K562 (cell line): ENCODE data around the gene TAS2R4. TPM values are rescaled to one million over a fixed set of nuclear protein-coding genes. Genes with fewer than 3 reads are reported as not detected.

Experiments
- ATAC-seq: fragments of 200-7000 bp; cut with Tn5 transposase; 3 replicates; pipeline ENCODE4 v1.9.1; 2020; ENCODE audit warnings: moderate library complexity
- BruUV-seq: library from RNA; stranded (reverse); fragments of 400-500 nt; replicated peaks from 2 replicates; lab custom pipeline; 2021; lab: Mats Ljungman, UMichigan
- CTCF ChIA-PET: fragments of 300-600 bp; formaldehyde crosslinking; extraction: SDS; loops from one replicate; lab custom pipeline; 2021; ENCODE audit warnings: low intra/inter-chr PET ratio; lab: Yijun Ruan, JAX
- POLR2A ChIA-PET: fragments of 300-600, 350-650 bp; sonication (Branson Sonifier 250); formaldehyde crosslinking; extraction: SDS; loops from one replicate; lab custom pipeline; 2021; ENCODE audit warnings: antibody characterized with exemption, inconsistent platforms; lab: Yijun Ruan, JAX
- DNase-seq, 4 experiments: peaks; one replicate each; pipeline versions ENCODE4 v3.0.0 to v3.0.0-alpha.2; 2011 to 2018; ENCODE audit warnings: low spot score in 3 of 4, mixed read lengths in 3 of 4; ENCODE audit errors: extremely low read depth in 1 of 4
- FAIRE-seq: peaks from 2 replicates; lab custom pipeline; 2011; peaks lifted over from hg19 to GRCh38; lab: Jason Lieb, UNC
- H2AFZ ChIP-seq: 2 replicates; pipeline ENCODE4 v1.6.0; 2011; ENCODE audit warnings: low read depth, low read length, control low read depth, inconsistent platforms
- H3K27ac ChIP-seq: fragments of 200-600 bp; 3 replicates; pipeline ENCODE4 v1.8.0; 2011; ENCODE audit warnings: low read depth, mild to moderate bottlenecking, control low read depth, inconsistent platforms, low read length, moderate library complexity, mixed read lengths; ENCODE audit errors: extremely low read depth
- H3K27me3 ChIP-seq, 2 experiments: fragments of 300-600 bp in 1 of 2; 2 replicates in 1 of 2; 3 replicates in 1 of 2; pipeline versions ENCODE4 v1.6.0 to v1.8.0; 2011; ENCODE audit warnings: inconsistent platforms in 2 of 2, low read length in 2 of 2, mild to moderate bottlenecking in 1 of 2, mixed read lengths in 1 of 2, moderate library complexity in 1 of 2; ENCODE audit not compliant: control insufficient read depth in 2 of 2, insufficient read depth in 2 of 2
- H3K36me3 ChIP-seq: fragments of 300-600 bp; 3 replicates; pipeline ENCODE4 v1.8.0; 2011; ENCODE audit warnings: mild to moderate bottlenecking, low read length, inconsistent platforms; ENCODE audit not compliant: control insufficient read depth, insufficient read depth
- H3K4me1 ChIP-seq, 2 experiments: fragments of 200-600 bp in 1 of 2; replicated peaks in 1 of 2; 2 replicates in 1 of 2; 3 replicates in 1 of 2; pipeline versions ENCODE4 v1.5.1 to v1.8.0; 2011; ENCODE audit warnings: inconsistent platforms in 2 of 2, low read length in 2 of 2, mild to moderate bottlenecking in 1 of 2, mixed read lengths in 1 of 2, moderate library complexity in 1 of 2; ENCODE audit not compliant: control insufficient read depth in 2 of 2, insufficient read depth in 2 of 2
- H3K4me2 ChIP-seq: 2 replicates; pipeline ENCODE4 v1.6.1; 2011; ENCODE audit warnings: low read length, control low read depth, inconsistent platforms, mixed read lengths; ENCODE audit not compliant: insufficient read depth
- H3K4me3 ChIP-seq: fragments of 200-600 bp; sonication (generic), shearing (Covaris generic); 2 replicates; pipeline ENCODE4 v1.5.1; 2016; ENCODE audit warnings: control low read depth, inconsistent platforms
- H3K79me2 ChIP-seq: fragments of 200-600 bp; 3 replicates; pipeline ENCODE4 v1.8.0; 2011; ENCODE audit warnings: low read length, inconsistent platforms; ENCODE audit not compliant: control insufficient read depth, insufficient read depth
- H3K9ac ChIP-seq, 2 experiments: 2 replicates each; pipeline versions ENCODE4 v1.6.0 to v1.6.1; 2011; ENCODE audit warnings: low read depth in 2 of 2, low read length in 2 of 2, control low read depth in 1 of 2, inconsistent platforms in 1 of 2, mild to moderate bottlenecking in 1 of 2, mixed read lengths in 1 of 2; ENCODE audit not compliant: insufficient read depth in 1 of 2
- H3K9me1 ChIP-seq: one replicate; pipeline ENCODE4 v1.6.0; 2011; ENCODE audit warnings: inconsistent platforms, mild to moderate bottlenecking, low read length, moderate library complexity; ENCODE audit not compliant: control insufficient read depth, insufficient read depth
- H3K9me3 ChIP-seq: replicated peaks from 2 replicates; pipeline ENCODE4 v1.5.1; 2011; ENCODE audit warnings: low read depth, low read length, inconsistent platforms; ENCODE audit not compliant: control insufficient read depth, insufficient read depth
- H4K20me1 ChIP-seq: replicated peaks from 2 replicates; pipeline ENCODE4 v1.6.1; 2011; ENCODE audit warnings: low read length, inconsistent platforms, mixed read lengths; ENCODE audit not compliant: control insufficient read depth, insufficient read depth
- ATF4 ChIP-seq: fragments of 450-650 bp; formaldehyde crosslinking; IDR thresholded peaks from 2 replicates; pipeline ENCODE4 v1.4.0; 2022; ENCODE audit warnings: mild to moderate bottlenecking, moderate library complexity
- ATF6 ChIP-seq: sonication (generic); formaldehyde crosslinking; IDR thresholded peaks from 2 replicates; pipeline ENCODE4 v1.4.0; 2020; ENCODE audit warnings: mild to moderate bottlenecking, missing genetic modification reagents
- CBX2 ChIP-seq: fragments of 200-600 bp; sonication (generic); IDR thresholded peaks from one replicate; pipeline ENCODE4 v1.6.1; 2012; ENCODE audit warnings: mild to moderate bottlenecking, low read length, inconsistent platforms; ENCODE audit not compliant: insufficient read depth, poor library complexity, severe bottlenecking
- ELF2 ChIP-seq: fragments of 250-450 bp; sonication (Bioruptor Pico); IDR thresholded peaks from 2 replicates; pipeline ENCODE4 v1.5.0; 2021; ENCODE audit warnings: mild to moderate bottlenecking
- ETV1 ChIP-seq: fragments of 450-650 bp; conservative IDR thresholded peaks from 2 replicates; pipeline ENCODE4 v1.6.1; 2016; ENCODE audit warnings: missing genetic modification characterization, control low read depth, low read depth, missing compliant biosample characterization
- GATAD2B ChIP-seq: fragments of 450-650 bp; IDR thresholded peaks from 2 replicates; pipeline ENCODE4 v1.6.1; 2017; ENCODE audit warnings: mild to moderate bottlenecking, borderline replicate concordance
- ILF3 ChIP-seq: fragments of 450-650 bp; IDR thresholded peaks from 2 replicates; pipeline ENCODE4 v1.6.1; 2018; ENCODE audit warnings: antibody characterized with exemption, mild to moderate bottlenecking, moderate library complexity, borderline replicate concordance
- MYBL2 ChIP-seq, 2 experiments: fragments of 450-650 bp in 1 of 2; sonication (generic) in 1 of 2; formaldehyde crosslinking in 1 of 2; IDR thresholded peaks; 2 replicates each; pipeline versions ENCODE4 v1.6.1 to v1.8.1; 2017 to 2022; ENCODE audit warnings: borderline replicate concordance in 1 of 2, inconsistent platforms in 1 of 2, low read depth in 1 of 2, mild to moderate bottlenecking in 1 of 2, missing genetic modification reagents in 1 of 2, moderate library complexity in 1 of 2
- NR2F6 ChIP-seq: fragments of 450-650 bp; formaldehyde crosslinking; IDR thresholded peaks from 2 replicates; pipeline ENCODE4 v1.4.0; 2020; ENCODE audit warnings: mild to moderate bottlenecking
- SMC3 ChIP-seq: conservative IDR thresholded peaks from 2 replicates; pipeline ENCODE4 v1.6.1; 2011; ENCODE audit warnings: low read depth, low read length, improper control_type of control experiment; ENCODE audit not compliant: insufficient read depth
- SREBF2 ChIP-seq: sonication (generic); formaldehyde crosslinking; IDR thresholded peaks from 2 replicates; pipeline ENCODE4 v1.4.0; 2020; ENCODE audit warnings: mild to moderate bottlenecking, missing genetic modification reagents
- TAF1 ChIP-seq: IDR thresholded peaks from 2 replicates; pipeline ENCODE4 v1.6.1; 2011; ENCODE audit warnings: mild to moderate bottlenecking, low read length, moderate library complexity; ENCODE audit not compliant: insufficient read depth, control insufficient read depth, severe bottlenecking; ENCODE audit errors: extremely low read depth
- TBL1XR1 ChIP-seq, 2 experiments: IDR thresholded peaks; 2 replicates each; pipeline ENCODE4 v1.6.1; 2012; ENCODE audit warnings: improper control_type of control experiment in 2 of 2, low read length in 2 of 2, mild to moderate bottlenecking in 1 of 2
- TFE3 ChIP-seq: fragments of 450-650 bp; formaldehyde crosslinking; IDR thresholded peaks from 2 replicates; pipeline ENCODE4 v1.4.0; 2020; ENCODE audit warnings: mild to moderate bottlenecking, mixed read lengths
- THRAP3 ChIP-seq: fragments of 450-650 bp; IDR thresholded peaks from 2 replicates; pipeline ENCODE4 v1.6.1; 2016; ENCODE audit warnings: mild to moderate bottlenecking, inconsistent platforms, borderline replicate concordance
- XRCC5 ChIP-seq: fragments of 200-400 bp; formaldehyde crosslinking; IDR thresholded peaks from 2 replicates; pipeline ENCODE4 v1.6.1; 2017; ENCODE audit warnings: low read depth, mild to moderate bottlenecking, low read length
- ZNF175 ChIP-seq: fragments of 200-800 bp; sonication (Bioruptor generic); IDR thresholded peaks from 2 replicates; pipeline ENCODE4 v1.6.1; 2016; ENCODE audit warnings: low read depth, mild to moderate bottlenecking, missing genetic modification characterization, missing compliant biosample characterization
- ZNF224 ChIP-seq: sonication (generic); formaldehyde crosslinking; IDR thresholded peaks from 2 replicates; pipeline ENCODE4 v1.8.0; 2022; ENCODE audit warnings: mild to moderate bottlenecking, missing genetic modification reagents
- ZNF232 ChIP-seq: sonication (generic); formaldehyde crosslinking; IDR thresholded peaks from 2 replicates; pipeline ENCODE4 v1.8.0; 2022; ENCODE audit warnings: mild to moderate bottlenecking, missing genetic modification reagents
- ZNF324 ChIP-seq: fragments of 250-450 bp; sonication (Bioruptor Pico); IDR thresholded peaks from 2 replicates; pipeline ENCODE4 v1.4.0; 2020; ENCODE audit warnings: mild to moderate bottlenecking
- WGBS: fragments of 100-300 bp; shearing (Covaris generic); methylation state at CpG from one replicate; pipeline ENCODE4 v1.1.6; 2016; ENCODE audit warnings: low coverage, mixed read lengths; ENCODE audit not compliant: insufficient coverage; ENCODE audit errors: missing lambda C conversion rate; 5-methylcytosine and 5-hydroxymethylcytosine counted together
- in situ Hi-C: fragments of 300-500 bp; cut with MboI; formaldehyde crosslinking; loops from 4 replicates; pipeline ENCODE4 v1.15.0; 2018; ENCODE audit warnings: inconsistent platforms, mixed read lengths
- intact Hi-C: fragments of 100-400 bp; cut with micrococcal nuclease; formaldehyde crosslinking; loops from 2 replicates; pipeline ENCODE4 v1.14.2; 2022
- polyA plus RNA-seq, 8 experiments: library from polyadenylated mRNA; depleted of rRNA in 4 of 8; stranded (reverse) in 5 of 8; unstranded in 3 of 8; fragments of >200 nt; fragmentation: Nextera tagmentation in 2 of 8; fragmentation: Illumina TruSeq in 1 of 8; extraction: Ambion mirVana in 2 of 8; extraction: Trizol in 1 of 8; gene quantifications; 2 replicates each; pipeline versions ENCODE4 v1.2.1 to v1.2.3, GENCODE V29; 2011 to 2014; ENCODE audit warnings: inconsistent platforms in 1 of 8, missing spikeins in 1 of 8
- total RNA-seq, 7 experiments: library from RNA; depleted of rRNA in 6 of 7; stranded (reverse); fragments of >200 nt in 6 of 7; fragmentation: Illumina TruSeq in 2 of 7; extraction: Trizol in 2 of 7; gene quantifications; 2 replicates each; pipeline versions ENCODE4 v1.2.1 to v1.2.3, GENCODE V29; 2011 to 2021; ENCODE audit warnings: low replicate concordance in 1 of 7

The TAS2R4 gene
- total and polyA plus RNA-seq, 9 of the 15 experiments (the other 6 are each of a cell fraction or from before 2014, with no cell fraction given): 0.04 to 2.1 (median 0.68) TPM

- TF ChIP-seq ZNF324 (no peak), ZNF175 (CRISPR knock-in tag) (no peak), ELF2 (CRISPR knock-in tag) (no peak), XRCC5 (no peak), ZNF232 (CRISPR knock-in tag) (no peak), TFE3 (no peak), ILF3 (no peak), ETV1 (tag) (no peak), GATAD2B (no peak), ATF6 (CRISPR knock-in tag) (no peak), SMC3 (no peak), ATF4 (CRISPR knock-in tag) (no peak), SREBF2 (CRISPR knock-in tag) (no peak), NR2F6 (CRISPR knock-in tag) (no peak), TAF1 (no peak), THRAP3 (no peak), TBL1XR1 (IDR thresholded peaks at IDR 0.05; ENCODE audit: low read length in 2 of 2) (no peak), MYBL2 (IDR thresholded peaks at IDR 0.05; ENCODE audit: low read depth) (no peak), MYBL2 (CRISPR knock-in tag; IDR thresholded peaks at IDR 0.05; ENCODE audit: borderline replicate concordance) (no peak), CBX2 (no peak), ZNF224 (no peak)
- H3K9me1 ChIP-seq: no peaks in the 10 kb centered on the region
- CTCF ChIA-PET: no interaction called here
- in situ Hi-C loops (no loop called here), intact Hi-C loops (no loop called here)
- no peaks in the 10 kb centered on the region for H3K27me3 ChIP-seq
- no peak overlapping the region for H3K4me2 ChIP-seq
- no peak overlapping the region for H3K27ac ChIP-seq
- H3K79me2 ChIP-seq: peaks cover 2% of the 10 kb centered on the region; the same call in 1 of the 3 replicates
- no peak for FAIRE-seq
- DNase-seq: no peak
- 83% methylated on average over 2 of the region's 2 CpGs for WGBS
- no TSS peak for BruUV-seq
- no peak overlapping the region for H3K9ac ChIP-seq
- H3K4me3 ChIP-seq: no peak overlapping the region
- POLR2A ChIA-PET: no interaction called here
- ATAC-seq: no peak
- no peaks in the 10 kb centered on the region for H3K4me1 ChIP-seq
- peaks cover 26% of the 10 kb centered on the region; the same call in 1 of the 3 replicates for H3K36me3 ChIP-seq
- H3K9me3 ChIP-seq: no peaks in the 10 kb centered on the region
- H4K20me1 ChIP-seq: no peaks in the 10 kb centered on the region
- H2AFZ ChIP-seq: no peak overlapping the region
These were observed 11.8 kb downstream of the TAS2R4 start for GRCh38 chr7:141788296-141788695.
